ENCODE measurements around the gene ORMDL1. TPM values are rescaled to one million over a fixed set of nuclear protein-coding genes. Genes with fewer than 3 reads are reported as not detected.

ORMDL1 gene
- total and polyA plus RNA-seq, 2 donors (not counting 1 experiment from before 2014, with no cell fraction given) = 68.5 to 96.7 TPM

- no peak for TF ChIP-seq EZH2 (IDR thresholded peaks at IDR 0.05; ENCODE audit: low read length, missing control alignments)
- TF ChIP-seq CTCF (conservative IDR thresholded peaks at IDR 0.05 in 1 of 2, IDR thresholded peaks at IDR 0.05 in 1 of 2; ENCODE audit: low read depth in 1 of 2, low read length in 2 of 2) = no peak
Observed at GRCh38 chr2:189829102-189829833, 45.1 kb upstream of the ORMDL1 start.

GRCh38 chr2:189826039-189826438, 41.9 kb upstream of the ORMDL1 start:
- H3K27ac ChIP-seq (ENCODE audit: insufficient read depth, low read length) = no peak overlapping the region
- H3K27me3 ChIP-seq (ENCODE audit: control insufficient read depth, insufficient read depth, low read length) = no peaks in the 10 kb centered on the region
- no peaks in the 10 kb centered on the region for H3K9me3 ChIP-seq (ENCODE audit: control insufficient read depth, insufficient read depth, low read depth, low read length)
- no peak overlapping the region for H3K4me3 ChIP-seq (replicated peaks in 1 of 4; ENCODE audit: control extremely low read depth in 1 of 4, insufficient read depth in 1 of 4, low read depth in 3 of 4, low read length in 4 of 4)
- TF ChIP-seq EZH2 (IDR thresholded peaks at IDR 0.05; ENCODE audit: low read length, missing control alignments) (no peak), CTCF (conservative IDR thresholded peaks at IDR 0.05 in 1 of 2, IDR thresholded peaks at IDR 0.05 in 1 of 2; ENCODE audit: low read depth in 1 of 2, low read length in 2 of 2) (no peak)
- H2AFZ ChIP-seq (ENCODE audit: low read length) = no peak overlapping the region
- H3K9ac ChIP-seq (ENCODE audit: insufficient read depth, low read length) = no peak overlapping the region
- H3K79me2 ChIP-seq (ENCODE audit: control insufficient read depth, insufficient read depth, low read length) = no peaks in the 10 kb centered on the region
- DNase-seq (ENCODE audit: low read depth in 2 of 2) = no peak
- H3K4me1 ChIP-seq (ENCODE audit: control insufficient read depth, extremely low read depth, insufficient read depth, low read length) = no peaks in the 10 kb centered on the region
- H3K4me2 ChIP-seq (ENCODE audit: extremely low read depth, insufficient read depth, low read length) = no peak overlapping the region
- no peaks in the 10 kb centered on the region for H4K20me1 ChIP-seq (ENCODE audit: control insufficient read depth, extremely low read depth, insufficient read depth, low read length)
- H3K36me3 ChIP-seq (ENCODE audit: control insufficient read depth, insufficient read depth, low read length) = no peaks in the 10 kb centered on the region

More at GRCh38 chr2:189829102-189829833, 45.1 kb upstream of the ORMDL1 start:
- Histone ChIP-seq H3K9ac (ENCODE audit: insufficient read depth, low read length) (no peak overlapping the region), H3K27me3 (ENCODE audit: control insufficient read depth, insufficient read depth, low read length) (no peaks in the 10 kb centered on the region), H2AFZ (ENCODE audit: low read length) (no peak overlapping the region), H3K79me2 (ENCODE audit: control insufficient read depth, insufficient read depth, low read length) (no peaks in the 10 kb centered on the region), H3K36me3 (ENCODE audit: control insufficient read depth, insufficient read depth, low read length) (no peaks in the 10 kb centered on the region), H3K4me2 (ENCODE audit: extremely low read depth, insufficient read depth, low read length) (no peak overlapping the region), H3K4me3 (replicated peaks in 1 of 4; ENCODE audit: control extremely low read depth in 1 of 4, insufficient read depth in 1 of 4, low read depth in 3 of 4, low read length in 4 of 4) (no peak overlapping the region), H3K4me1 (ENCODE audit: control insufficient read depth, extremely low read depth, insufficient read depth, low read length) (no peaks in the 10 kb centered on the region), H3K27ac (ENCODE audit: insufficient read depth, low read length) (no peak overlapping the region), H4K20me1 (ENCODE audit: control insufficient read depth, extremely low read depth, insufficient read depth, low read length) (no peaks in the 10 kb centered on the region), H3K9me3 (ENCODE audit: control insufficient read depth, insufficient read depth, low read depth, low read length) (no peaks in the 10 kb centered on the region)
- peak; percentile 35 to 85 for DNase-seq (ENCODE audit: low read depth in 2 of 2)

GRCh38 chr2:189824694-189825396, 40.7 kb upstream of the ORMDL1 start:
- no peaks in the 10 kb centered on the region for H4K20me1 ChIP-seq (ENCODE audit: control insufficient read depth, extremely low read depth, insufficient read depth, low read length)
- no peaks in the 10 kb centered on the region for H3K9me3 ChIP-seq (ENCODE audit: control insufficient read depth, insufficient read depth, low read depth, low read length)
- no peaks in the 10 kb centered on the region for H3K79me2 ChIP-seq (ENCODE audit: control insufficient read depth, insufficient read depth, low read length)
- no peaks in the 10 kb centered on the region for H3K27me3 ChIP-seq (ENCODE audit: control insufficient read depth, insufficient read depth, low read length)
- no peak overlapping the region for H3K9ac ChIP-seq (ENCODE audit: insufficient read depth, low read length)
- no peaks in the 10 kb centered on the region for H3K36me3 ChIP-seq (ENCODE audit: control insufficient read depth, insufficient read depth, low read length)
- peak in 1 of 2 donors; percentile 44 for DNase-seq (ENCODE audit: low read depth in 2 of 2)
- H3K4me3 ChIP-seq (replicated peaks in 1 of 4; ENCODE audit: control extremely low read depth in 1 of 4, insufficient read depth in 1 of 4, low read depth in 3 of 4, low read length in 4 of 4) = no peak overlapping the region
- TF ChIP-seq CTCF (conservative IDR thresholded peaks at IDR 0.05 in 1 of 2, IDR thresholded peaks at IDR 0.05 in 1 of 2; ENCODE audit: low read depth in 1 of 2, low read length in 2 of 2) (no peak), EZH2 (IDR thresholded peaks at IDR 0.05; ENCODE audit: low read length, missing control alignments) (no peak)
- H3K4me1 ChIP-seq (ENCODE audit: control insufficient read depth, extremely low read depth, insufficient read depth, low read length) = no peaks in the 10 kb centered on the region
- H3K4me2 ChIP-seq (ENCODE audit: extremely low read depth, insufficient read depth, low read length) = no peak overlapping the region
- H3K27ac ChIP-seq (ENCODE audit: insufficient read depth, low read length) = no peak overlapping the region
- no peak overlapping the region for H2AFZ ChIP-seq (ENCODE audit: low read length)
